ENCODE data around the gene ZNF609.

DNA sequence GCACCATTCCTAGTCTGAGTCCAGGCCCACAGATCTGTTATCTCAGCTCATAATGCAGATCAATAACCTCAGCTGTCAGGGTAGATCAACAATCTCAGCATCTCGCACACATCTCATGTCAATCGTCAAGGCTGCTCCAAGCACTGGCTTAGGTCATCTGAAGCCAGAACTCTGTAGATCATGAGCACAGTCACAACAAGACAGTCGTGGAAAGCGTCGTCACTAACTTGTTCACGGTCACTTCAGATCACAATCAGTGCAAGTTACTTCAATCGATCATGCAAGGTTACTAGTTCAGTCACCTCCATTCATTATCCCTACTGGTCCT, 243.2 kb downstream of the ZNF609 start:
- TF ChIP-seq TAF1 (IDR thresholded peaks at IDR 0.05; ENCODE audit: borderline replicate concordance, low read depth, low read length) (no peak), POLR2A (IDR thresholded peaks at IDR 0.05; ENCODE audit: low read depth, low read length) (no peak)

Data from GM12892 (cell line).